Measurements from ENCODE around the gene UPF3B.
"Not testable (repeated sequence)": the region's sequence is repeated elsewhere in the genome, so short reads cannot be mapped to it uniquely, and the experiment has no call there.

The UPF3B gene

DNA sequence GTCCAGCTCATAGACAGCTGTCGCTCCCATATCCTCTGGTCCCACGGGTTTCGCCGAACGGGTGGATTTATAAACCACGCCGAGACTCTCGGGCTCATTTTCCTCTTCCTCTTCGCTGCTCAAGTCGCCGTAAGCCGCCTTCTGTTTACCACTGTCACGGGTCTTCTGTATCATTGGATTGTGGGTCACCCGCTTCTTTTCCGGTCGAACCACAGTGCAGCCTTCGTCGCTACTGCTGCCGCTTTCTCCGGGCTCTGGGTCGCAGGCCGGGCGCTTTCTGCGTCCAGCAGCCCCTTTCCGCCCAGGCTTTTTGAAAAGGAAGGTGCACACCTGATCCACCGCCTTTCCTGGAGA lies 18.5 kb upstream of the UPF3B start:
- WGBS (ENCODE audit: insufficient coverage), result 37% methylated on average over 26 of the region's 26 CpGs
- peaks cover 0 to under 1% (median 0%) of the 10 kb centered on the region in 4 experiments for H3K36me3 ChIP-seq (ENCODE audit: control insufficient read depth in 4 of 4, insufficient read depth in 4 of 4, low read length in 3 of 4)
- CTCF ChIA-PET, result interaction anchor here (1.3 to 2.4 kb wide), 2 partner anchors 10 to 11 kb away, joined by 4 to 7 read pairs; no protein-coding TSS in a partner anchor
- peak overlapping the region; percentile 85 to 95 for H3K27ac ChIP-seq (ENCODE audit: insufficient read depth in 1 of 2, low read depth in 1 of 2, low read length in 2 of 2, poor library complexity in 1 of 2, severe bottlenecking in 2 of 2)
- peak; percentile 34 to 71 (median 57) for DNase-seq
- POLR2A ChIA-PET, result interaction anchor here (1.0 to 2.3 kb wide), 3 partner anchors 9 to 80 kb away, joined by 3 to 10 read pairs (median 4); partner anchors contain the start of gene RPL39
- peaks cover 0 to 5% (median 0%) of the 10 kb centered on the region in 5 experiments for H3K9me3 ChIP-seq (ENCODE audit: control extremely low read depth in 1 of 5, control insufficient read depth in 4 of 5, insufficient read depth in 2 of 5, low read depth in 1 of 5, low read length in 4 of 5)
- peaks cover 0 to 14% (median 10%) of the 10 kb centered on the region in 4 experiments for H3K4me1 ChIP-seq (ENCODE audit: control extremely low read depth in 1 of 4, control insufficient read depth in 4 of 4, insufficient read depth in 4 of 4, low read length in 3 of 4)
- peak overlapping the region; percentile 72 to 93 (median 84) for H3K4me3 ChIP-seq (ENCODE audit: control insufficient read depth in 1 of 7, extremely low read depth in 1 of 7, insufficient read depth in 4 of 7, low read depth in 2 of 7, low read length in 6 of 7)
- H3K27me3 ChIP-seq (replicated peaks in 2 of 5; ENCODE audit: control insufficient read depth in 4 of 5, insufficient read depth in 5 of 5, low read length in 4 of 5), result peaks cover 0 to 10% (median 0%) of the 10 kb centered on the region in 5 experiments

DNA sequence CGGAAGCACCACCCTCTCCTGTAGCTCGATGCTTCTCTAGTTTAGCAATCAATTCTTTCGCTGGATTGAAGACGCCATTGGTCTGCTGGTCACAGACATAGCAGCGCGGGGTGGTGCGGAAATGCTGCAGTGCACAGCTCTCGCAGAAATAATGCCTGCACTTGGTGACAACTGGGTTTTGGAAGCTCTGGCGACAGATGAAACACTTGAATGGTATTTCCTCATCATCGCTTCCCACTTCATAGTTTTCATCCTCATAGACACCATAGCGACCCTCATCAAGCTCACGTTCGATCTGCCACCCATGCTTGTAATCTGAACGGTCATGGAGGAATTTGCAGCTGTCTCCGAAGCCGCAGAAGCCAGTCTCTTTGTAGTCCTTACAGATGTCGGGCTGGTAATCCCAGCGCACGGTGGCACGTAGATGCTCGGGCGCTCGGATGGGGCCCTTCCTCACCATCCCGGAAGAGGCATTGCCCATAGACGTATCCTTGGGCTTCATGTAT lies 17.9 kb upstream of the UPF3B start:
- H3K4me1 ChIP-seq (ENCODE audit: control extremely low read depth in 1 of 4, control insufficient read depth in 4 of 4, insufficient read depth in 4 of 4, low read length in 3 of 4), result peaks cover 0 to 14% (median 10%) of the 10 kb centered on the region in 4 experiments
- no peaks in the 10 kb centered on the region for H3K36me3 ChIP-seq (ENCODE audit: control insufficient read depth in 4 of 4, insufficient read depth in 4 of 4, low read length in 3 of 4)
- H3K9me3 ChIP-seq (ENCODE audit: control extremely low read depth in 1 of 5, control insufficient read depth in 4 of 5, insufficient read depth in 2 of 5, low read depth in 1 of 5, low read length in 4 of 5), result peaks cover 0 to 5% (median 0%) of the 10 kb centered on the region in 5 experiments
- CTCF ChIA-PET, result interaction anchor here (1.3 to 2.4 kb wide), 2 partner anchors 9 to 12 kb away, joined by 4 to 7 read pairs; no protein-coding TSS in a partner anchor
- peak in 2 of 3 donors; percentile 35 to 48 for DNase-seq
- POLR2A ChIA-PET, result interaction anchor here (1.0 to 2.3 kb wide), 4 partner anchors 9 to 79 kb away, joined by 3 to 10 read pairs (median 4); partner anchors contain the start of genes RPL39 and UPF3B
- 31% methylated on average over 25 of the region's 25 CpGs for WGBS (ENCODE audit: insufficient coverage)
- H3K4me3 ChIP-seq (ENCODE audit: control insufficient read depth in 1 of 7, extremely low read depth in 1 of 7, insufficient read depth in 4 of 7, low read depth in 2 of 7, low read length in 6 of 7), result peak overlapping the region; percentile 72 to 93 (median 84)
- H3K27me3 ChIP-seq (replicated peaks in 2 of 5; ENCODE audit: control insufficient read depth in 4 of 5, insufficient read depth in 5 of 5, low read length in 4 of 5), result peaks cover 0 to 10% (median 0%) of the 10 kb centered on the region in 5 experiments
- H3K27ac ChIP-seq (ENCODE audit: insufficient read depth in 1 of 2, low read depth in 1 of 2, low read length in 2 of 2, poor library complexity in 1 of 2, severe bottlenecking in 2 of 2), result peak overlapping the region; percentile 85 to 95

DNA sequence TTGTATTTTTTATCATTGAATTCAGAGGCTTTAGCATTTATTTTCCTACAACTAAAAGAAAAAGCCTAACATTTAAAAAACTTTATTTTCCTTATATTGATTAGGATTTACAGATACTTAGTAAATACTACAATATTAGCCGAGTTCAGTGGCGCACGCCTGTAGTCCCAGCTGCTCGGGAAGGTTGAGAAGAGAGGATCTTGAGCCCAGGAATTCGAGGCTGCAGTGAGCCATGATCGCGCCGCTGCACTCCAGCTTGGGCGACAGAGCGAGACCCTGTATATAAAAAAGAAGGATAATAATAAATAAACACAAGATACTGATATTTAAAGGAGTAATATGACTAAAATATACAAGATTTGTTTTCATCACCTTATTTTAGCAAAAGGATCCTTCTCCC lies 681 bp upstream of the UPF3B start:
- CTCF ChIA-PET, result no interaction called here

DNA sequence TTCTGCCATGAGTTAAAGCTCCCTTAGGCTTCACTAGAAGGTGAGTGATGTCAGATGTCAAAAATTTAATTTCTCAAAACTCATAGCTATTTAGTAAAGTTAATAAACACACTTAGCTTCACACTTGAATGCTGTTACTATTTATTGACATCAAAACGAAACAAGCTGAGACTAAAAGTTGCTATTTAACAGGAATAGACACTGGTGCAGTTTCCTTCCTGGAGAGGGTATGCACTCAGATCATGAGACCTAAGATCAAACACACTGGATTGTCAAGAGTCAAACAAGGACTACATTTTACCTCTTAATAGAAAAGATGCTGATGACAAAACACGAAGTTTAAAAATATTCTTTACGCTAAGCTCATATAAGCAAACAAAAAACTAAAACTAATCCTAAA lies 18.9 kb downstream of the UPF3B start:
- 50% methylated on average over 2 of the region's 3 CpGs for WGBS (ENCODE audit: insufficient coverage)
- H3K4me3 ChIP-seq (ENCODE audit: control insufficient read depth in 1 of 7, extremely low read depth in 1 of 7, insufficient read depth in 4 of 7, low read depth in 2 of 7, low read length in 6 of 7), result no peak overlapping the region
- DNase-seq, result no peak
- H3K9me3 ChIP-seq (ENCODE audit: control extremely low read depth in 1 of 5, control insufficient read depth in 4 of 5, insufficient read depth in 2 of 5, low read depth in 1 of 5, low read length in 4 of 5), result no peaks in the 10 kb centered on the region
- ChIA-PET POLR2A (no interaction called here), CTCF (interaction anchor here (1.1 kb wide), 1 partner anchor 8 kb away, joined by 3 read pairs; no protein-coding TSS in a partner anchor)
- H3K27ac ChIP-seq (ENCODE audit: insufficient read depth in 1 of 2, low read depth in 1 of 2, low read length in 2 of 2, poor library complexity in 1 of 2, severe bottlenecking in 2 of 2), result no peak overlapping the region
- H3K36me3 ChIP-seq (ENCODE audit: control insufficient read depth in 4 of 4, insufficient read depth in 4 of 4, low read length in 3 of 4), result peaks cover 6 to 52% (median 10%) of the 10 kb centered on the region in 4 experiments
- H3K4me1 ChIP-seq (ENCODE audit: control extremely low read depth in 1 of 4, control insufficient read depth in 4 of 4, insufficient read depth in 4 of 4, low read length in 3 of 4), result no peaks in the 10 kb centered on the region
- H3K27me3 ChIP-seq (replicated peaks in 2 of 5; ENCODE audit: control insufficient read depth in 4 of 5, insufficient read depth in 5 of 5, low read length in 4 of 5), result peaks cover 0 to 2% (median 0%) of the 10 kb centered on the region in 5 experiments

More for the DNA sequence above, 681 bp upstream of the UPF3B start:
- H3K9me3 ChIP-seq (ENCODE audit: control extremely low read depth in 1 of 5, control insufficient read depth in 4 of 5, insufficient read depth in 2 of 5, low read depth in 1 of 5, low read length in 4 of 5), result no peaks in the 10 kb centered on the region
- DNase-seq, result no peak
- POLR2A ChIA-PET, result interaction anchor here (0.7 to 2.2 kb wide), 4 partner anchors 13 to 62 kb away, joined by 3 to 5 read pairs (median 4); partner anchors contain the start of genes NDUFA1, RNF113A and RPL39
- H3K27ac ChIP-seq (ENCODE audit: insufficient read depth in 1 of 2, low read depth in 1 of 2, low read length in 2 of 2, poor library complexity in 1 of 2, severe bottlenecking in 2 of 2), result peak overlapping the region; percentile 23 to 92
- peaks cover 4 to 11% (median 5%) of the 10 kb centered on the region in 4 experiments for H3K4me1 ChIP-seq (ENCODE audit: control extremely low read depth in 1 of 4, control insufficient read depth in 4 of 4, insufficient read depth in 4 of 4, low read length in 3 of 4)
- peaks cover 0 to 8% (median 2%) of the 10 kb centered on the region in 4 experiments for H3K36me3 ChIP-seq (ENCODE audit: control insufficient read depth in 4 of 4, insufficient read depth in 4 of 4, low read length in 3 of 4)
- H3K4me3 ChIP-seq (ENCODE audit: control insufficient read depth in 1 of 7, extremely low read depth in 1 of 7, insufficient read depth in 4 of 7, low read depth in 2 of 7, low read length in 6 of 7), result peak overlapping the region in 4 of 7 experiments; percentile 25 to 81 (median 50)
- peaks cover 0 to 10% (median 0%) of the 10 kb centered on the region in 5 experiments for H3K27me3 ChIP-seq (replicated peaks in 2 of 5; ENCODE audit: control insufficient read depth in 4 of 5, insufficient read depth in 5 of 5, low read length in 4 of 5)
- WGBS (ENCODE audit: insufficient coverage), result no CpG with 5 or more reads among the region's 10 CpGs

DNA sequence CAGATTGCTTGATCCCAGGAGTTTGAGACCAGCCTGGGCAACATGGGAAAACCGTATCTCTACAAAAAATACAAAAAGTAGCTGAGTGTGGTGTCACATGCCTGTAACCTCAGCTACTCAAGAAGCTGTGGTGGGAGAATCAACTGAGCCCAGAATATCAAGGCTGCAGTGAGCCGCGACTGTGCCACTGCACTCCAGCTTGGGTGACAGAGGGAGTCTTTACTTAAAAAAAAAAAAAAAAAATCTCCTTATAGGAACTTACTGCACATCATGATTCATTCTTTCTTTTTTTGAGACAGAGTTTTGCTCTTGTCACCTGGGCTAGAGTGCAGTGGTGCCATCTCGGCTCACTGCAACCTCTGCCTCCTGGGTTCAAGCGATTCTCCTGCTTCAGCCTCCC lies 24.3 kb downstream of the UPF3B start:
- peaks cover 2 to 18% (median 5%) of the 10 kb centered on the region in 4 experiments for H3K36me3 ChIP-seq (ENCODE audit: control insufficient read depth in 4 of 4, insufficient read depth in 4 of 4, low read length in 3 of 4)
- H3K4me3 ChIP-seq (ENCODE audit: control insufficient read depth in 1 of 7, extremely low read depth in 1 of 7, insufficient read depth in 4 of 7, low read depth in 2 of 7, low read length in 6 of 7), result no peak overlapping the region
- no peaks in the 10 kb centered on the region for H3K27me3 ChIP-seq (replicated peaks in 2 of 5; ENCODE audit: control insufficient read depth in 4 of 5, insufficient read depth in 5 of 5, low read length in 4 of 5)
- DNase-seq, result no peak
- H3K4me1 ChIP-seq (ENCODE audit: control extremely low read depth in 1 of 4, control insufficient read depth in 4 of 4, insufficient read depth in 4 of 4, low read length in 3 of 4), result no peaks in the 10 kb centered on the region
- POLR2A ChIA-PET, result interaction anchor here (0.7 kb wide), 1 partner anchor 37 kb away, joined by 4 read pairs; no protein-coding TSS in a partner anchor
- H3K27ac ChIP-seq (ENCODE audit: insufficient read depth in 1 of 2, low read depth in 1 of 2, low read length in 2 of 2, poor library complexity in 1 of 2, severe bottlenecking in 2 of 2), result no peak overlapping the region
- WGBS (ENCODE audit: insufficient coverage), result 90% methylated on average over 3 of the region's 5 CpGs
- CTCF ChIA-PET, result no interaction called here
- no peaks in the 10 kb centered on the region for H3K9me3 ChIP-seq (ENCODE audit: control extremely low read depth in 1 of 5, control insufficient read depth in 4 of 5, insufficient read depth in 2 of 5, low read depth in 1 of 5, low read length in 4 of 5)

GRCh38 chrX:119826399-119826959 lies 26.3 kb downstream of the UPF3B start:
- H3K27me3 ChIP-seq (replicated peaks in 2 of 5; ENCODE audit: control insufficient read depth in 4 of 5, insufficient read depth in 5 of 5, low read length in 4 of 5), result no peaks in the 10 kb centered on the region
- peaks cover 0 to 6% (median 3%) of the 10 kb centered on the region in 4 experiments for H3K4me1 ChIP-seq (ENCODE audit: control extremely low read depth in 1 of 4, control insufficient read depth in 4 of 4, insufficient read depth in 4 of 4, low read length in 3 of 4)
- CTCF ChIA-PET, result no interaction called here
- no peak overlapping the region for H3K4me3 ChIP-seq (ENCODE audit: control insufficient read depth in 1 of 7, extremely low read depth in 1 of 7, insufficient read depth in 4 of 7, low read depth in 2 of 7, low read length in 6 of 7)
- POLR2A ChIA-PET, result no interaction called here
- H3K9me3 ChIP-seq (ENCODE audit: control extremely low read depth in 1 of 5, control insufficient read depth in 4 of 5, insufficient read depth in 2 of 5, low read depth in 1 of 5, low read length in 4 of 5), result no peaks in the 10 kb centered on the region
- 85% methylated on average over 5 of the region's 7 CpGs for WGBS (ENCODE audit: insufficient coverage)
- peaks cover 0 to 14% (median 1%) of the 10 kb centered on the region in 4 experiments for H3K36me3 ChIP-seq (ENCODE audit: control insufficient read depth in 4 of 4, insufficient read depth in 4 of 4, low read length in 3 of 4)
- H3K27ac ChIP-seq (ENCODE audit: insufficient read depth in 1 of 2, low read depth in 1 of 2, low read length in 2 of 2, poor library complexity in 1 of 2, severe bottlenecking in 2 of 2), result no peak overlapping the region
- no peak for DNase-seq

DNA sequence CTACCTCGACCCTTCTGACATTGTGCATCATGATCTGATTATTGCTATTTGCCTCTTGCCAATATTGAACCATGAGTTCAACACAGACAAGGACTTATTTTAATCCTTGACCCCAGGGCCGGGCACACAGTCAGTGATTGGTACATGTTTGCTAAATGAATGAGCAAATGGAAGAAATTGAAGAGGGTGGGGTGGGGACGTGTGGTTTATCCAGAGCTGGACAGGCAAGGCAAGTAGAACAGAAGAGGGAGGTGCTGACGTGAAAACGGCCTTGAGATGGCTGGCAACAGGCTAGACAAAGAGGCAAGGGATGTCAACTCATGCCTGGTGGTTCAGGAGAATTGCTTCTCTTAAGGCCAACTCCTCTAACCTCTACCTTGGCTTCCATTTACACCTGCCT lies 28.5 kb downstream of the UPF3B start:
- H3K27ac ChIP-seq (ENCODE audit: insufficient read depth in 1 of 2, low read depth in 1 of 2, low read length in 2 of 2, poor library complexity in 1 of 2, severe bottlenecking in 2 of 2); H3K36me3 ChIP-seq (ENCODE audit: control insufficient read depth in 4 of 4, insufficient read depth in 4 of 4, low read length in 3 of 4); CTCF ChIA-PET; H3K27me3 ChIP-seq (replicated peaks in 2 of 5; ENCODE audit: control insufficient read depth in 4 of 5, insufficient read depth in 5 of 5, low read length in 4 of 5); H3K9me3 ChIP-seq (ENCODE audit: control extremely low read depth in 1 of 5, control insufficient read depth in 4 of 5, insufficient read depth in 2 of 5, low read depth in 1 of 5, low read length in 4 of 5); POLR2A ChIA-PET; DNase-seq; H3K4me3 ChIP-seq (ENCODE audit: control insufficient read depth in 1 of 7, extremely low read depth in 1 of 7, insufficient read depth in 4 of 7, low read depth in 2 of 7, low read length in 6 of 7): not testable (repeated sequence)
- peaks cover 0 to 11% (median 5%) of the 10 kb centered on the region in 4 experiments for H3K4me1 ChIP-seq (ENCODE audit: control extremely low read depth in 1 of 4, control insufficient read depth in 4 of 4, insufficient read depth in 4 of 4, low read length in 3 of 4)
- WGBS (ENCODE audit: insufficient coverage), result no CpG with 5 or more reads among the region's 5 CpGs

All from common myeloid progenitor, CD34-positive (primary cell).